ENCODE data around the gene ST7.

DNA sequence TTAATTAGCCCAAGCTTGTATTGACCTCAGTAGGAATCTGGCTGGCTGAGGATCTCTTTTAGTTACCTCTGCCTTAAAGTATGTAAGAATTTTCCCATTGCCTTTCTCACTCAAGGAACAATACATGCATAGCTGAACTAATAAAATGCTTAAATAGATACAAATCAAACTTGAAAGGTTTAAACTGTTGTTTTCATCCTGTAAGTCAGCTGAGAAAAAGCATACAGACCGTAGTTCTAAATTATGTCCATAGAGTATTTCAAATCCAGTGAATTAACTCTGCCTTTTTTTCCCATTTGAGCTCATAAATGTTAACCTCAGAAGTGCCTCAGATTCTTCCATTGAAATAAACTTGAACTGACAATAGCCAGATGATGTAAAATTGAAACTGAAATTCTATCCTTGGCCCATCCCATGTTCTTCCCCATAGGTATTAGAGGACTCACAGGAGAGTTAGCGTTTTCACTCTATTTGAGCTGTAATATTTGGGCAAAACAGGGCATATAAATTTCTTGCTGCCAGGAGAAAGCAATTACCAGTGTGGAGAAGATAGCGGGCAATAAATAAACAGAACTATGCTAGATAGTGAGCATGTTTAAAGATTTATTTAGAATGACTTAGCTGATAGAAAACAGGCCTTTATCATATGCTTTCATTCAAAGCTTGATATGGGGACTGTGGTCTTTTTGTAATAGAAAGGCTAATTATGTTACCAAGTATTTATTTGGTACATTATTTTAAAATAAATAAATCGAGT lies 205.8 kb downstream of the ST7 start:
- TF ChIP-seq, protein P1, sequence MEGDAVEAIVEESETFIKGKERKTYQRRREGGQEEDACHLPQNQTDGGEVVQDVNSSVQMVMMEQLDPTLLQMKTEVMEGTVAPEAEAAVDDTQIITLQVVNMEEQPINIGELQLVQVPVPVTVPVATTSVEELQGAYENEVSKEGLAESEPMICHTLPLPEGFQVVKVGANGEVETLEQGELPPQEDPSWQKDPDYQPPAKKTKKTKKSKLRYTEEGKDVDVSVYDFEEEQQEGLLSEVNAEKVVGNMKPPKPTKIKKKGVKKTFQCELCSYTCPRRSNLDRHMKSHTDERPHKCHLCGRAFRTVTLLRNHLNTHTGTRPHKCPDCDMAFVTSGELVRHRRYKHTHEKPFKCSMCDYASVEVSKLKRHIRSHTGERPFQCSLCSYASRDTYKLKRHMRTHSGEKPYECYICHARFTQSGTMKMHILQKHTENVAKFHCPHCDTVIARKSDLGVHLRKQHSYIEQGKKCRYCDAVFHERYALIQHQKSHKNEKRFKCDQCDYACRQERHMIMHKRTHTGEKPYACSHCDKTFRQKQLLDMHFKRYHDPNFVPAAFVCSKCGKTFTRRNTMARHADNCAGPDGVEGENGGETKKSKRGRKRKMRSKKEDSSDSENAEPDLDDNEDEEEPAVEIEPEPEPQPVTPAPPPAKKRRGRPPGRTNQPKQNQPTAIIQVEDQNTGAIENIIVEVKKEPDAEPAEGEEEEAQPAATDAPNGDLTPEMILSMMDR (IDR thresholded peaks at IDR 0.05): no peak
- TF ChIP-seq POLR2AphosphoS5 (IDR thresholded peaks at IDR 0.05) (peak in 1 of 3 donors; percentile 54), POLR2A (IDR thresholded peaks at IDR 0.05) (no peak), EP300 (IDR thresholded peaks at IDR 0.05; ENCODE audit: low read depth) (no peak)

Data from transverse colon (tissue), 4 donors.